Stimulated activated CD4-positive, alpha-beta T cell treated with anti-CD3 and anti-CD28 coated beads, TNF-alpha, amount 100 ng/mL, for 1 hour (primary cell): ENCODE results near the gene TFIP11.

Experiments used
- DNase-seq, 3 donors: peaks; one replicate each; pipeline ENCODE4 v3.0.0-alpha.2; 2020; ENCODE audit warnings: low read depth in 3 of 3, low spot score in 1 of 3

Gene TFIP11

GRCh38 chr22:26479792-26480610, 32.3 kb downstream of the TFIP11 start:
- DNase-seq = no peak

- no peak for DNase-seq
These were observed 33.1 kb downstream of the TFIP11 start for GRCh38 chr22:26479043-26479791.

GRCh38 chr22:26477341-26477731, 34.9 kb downstream of the TFIP11 start:
- no peak for DNase-seq

GRCh38 chr22:26476705-26477340, 35.5 kb downstream of the TFIP11 start:
- DNase-seq = no peak

GRCh38 chr22:26474682-26475081, 37.6 kb downstream of the TFIP11 start:
- DNase-seq = no peak

- no peak for DNase-seq
These were observed 40.8 kb downstream of the TFIP11 start for GRCh38 chr22:26471522-26471921.

GRCh38 chr22:26470807-26471206, 41.5 kb downstream of the TFIP11 start:
- DNase-seq = no peak

GRCh38 chr22:26466196-26466595, 46.1 kb downstream of the TFIP11 start:
- DNase-seq = no peak

GRCh38 chr22:26464312-26464711, 48.0 kb downstream of the TFIP11 start:
- no peak for DNase-seq

GRCh38 chr22:26463688-26464087, 48.6 kb downstream of the TFIP11 start:
- DNase-seq = no peak

- DNase-seq = no peak
These were observed 49.1 kb downstream of the TFIP11 start for GRCh38 chr22:26463101-26463661.

GRCh38 chr22:26462641-26463040, 49.6 kb downstream of the TFIP11 start:
- DNase-seq = no peak

GRCh38 chr22:26462051-26462450, 50.2 kb downstream of the TFIP11 start:
- no peak for DNase-seq

- peak in 1 of 3 donors; percentile 29 for DNase-seq
These were observed 51.0 kb downstream of the TFIP11 start for GRCh38 chr22:26461188-26461810.

GRCh38 chr22:26460202-26460601, 52.1 kb downstream of the TFIP11 start:
- DNase-seq = no peak

GRCh38 chr22:26457661-26458272, 54.5 kb downstream of the TFIP11 start:
- no peak for DNase-seq

- no peak for DNase-seq
These were observed 58.3 kb downstream of the TFIP11 start for GRCh38 chr22:26453812-26454500.

- DNase-seq = no peak
These were observed 59.1 kb downstream of the TFIP11 start for GRCh38 chr22:26453216-26453615.

GRCh38 chr22:26452236-26453016, 59.8 kb downstream of the TFIP11 start:
- no peak for DNase-seq
